HepG2 (cell line): Measurements from ENCODE around the gene TKFC.

ENCODE experiments used
- CTCF ChIP-seq: sonication (generic); formaldehyde crosslinking; IDR thresholded peaks from 2 replicates; pipeline ENCODE4 v1.5.0; 2020; ENCODE audit warnings: mild to moderate bottlenecking, missing genetic modification reagents, moderate library complexity
- FOXK1 ChIP-seq: sonication (generic); formaldehyde crosslinking; IDR thresholded peaks from 2 replicates; pipeline ENCODE4 v1.4.0; 2020; ENCODE audit warnings: low read depth, missing genetic modification reagents, borderline replicate concordance
- KDM1A ChIP-seq: IDR thresholded peaks from 2 replicates; pipeline ENCODE4 v1.6.1; 2016; ENCODE audit warnings: missing compliant biosample characterization
- POLR2A ChIP-seq, 2 experiments: IDR thresholded peaks; 2 replicates each; pipeline ENCODE4 v1.6.1; 2011; ENCODE audit warnings: low read depth in 2 of 2, low read length in 2 of 2, mild to moderate bottlenecking in 1 of 2, moderate library complexity in 1 of 2; ENCODE audit not compliant: insufficient read depth in 1 of 2
- SRF ChIP-seq: IDR thresholded peaks from 2 replicates; pipeline ENCODE4 v1.6.1; 2011; ENCODE audit warnings: mild to moderate bottlenecking, low read depth, low read length, moderate library complexity

GRCh38 chr11:61384271-61385242 is 51.5 kb downstream of the TKFC start:
- TF ChIP-seq POLR2A (IDR thresholded peaks at IDR 0.05; ENCODE audit: insufficient read depth in 1 of 2, low read depth in 2 of 2, low read length in 2 of 2) = no peak
- TF ChIP-seq FOXK1 (CRISPR knock-in tag) = no peak
- no peak for TF ChIP-seq KDM1A (CRISPR knock-in tag)
- peak; percentile 83 for TF ChIP-seq CTCF (CRISPR knock-in tag)
- no peak for TF ChIP-seq SRF
